Right lobe of liver (tissue), 6 donors: ENCODE data around the gene TPR. TPM values are rescaled to one million over a fixed set of nuclear protein-coding genes. Genes with fewer than 3 reads are reported as not detected.

Experiments used
- ATAC-seq, 4 donors: fragments of 200-7000 bp; cut with Tn5 transposase; one replicate each; pipeline ENCODE4 v1.9.1; 2020; ENCODE audit warnings: mild to moderate bottlenecking in 4 of 4, moderate library complexity in 4 of 4
- DNase-seq, 3 donors: peaks; one replicate each; pipeline ENCODE4 v3.0.0-alpha.2; 2020
- H3K27ac ChIP-seq, 3 donors: fragments of 200-600 bp; one replicate each; pipeline ENCODE4 v1.8.0; 2022
- H3K27me3 ChIP-seq, 2 donors: fragments of 200-600 bp; one replicate each; pipeline ENCODE4 v1.8.0; 2022
- H3K36me3 ChIP-seq, 4 donors: fragments of 200-600 bp; sonication (generic) in 1 of 4; one replicate each; pipeline versions ENCODE4 v1.5.1 to v1.8.0; 2017 to 2022; ENCODE audit warnings: control low read depth in 1 of 4
- H3K4me1 ChIP-seq, 4 donors: fragments of 200-600 bp; sonication (generic) in 1 of 4; one replicate each; pipeline versions ENCODE4 v1.5.1 to v1.8.0; 2017 to 2022; ENCODE audit warnings: control low read depth in 1 of 4
- H3K4me3 ChIP-seq, 3 donors: fragments of 200-600 bp; one replicate each; pipeline ENCODE4 v1.8.0; 2022
- H3K9me3 ChIP-seq, 4 donors: fragments of 200-600 bp; sonication (generic) in 1 of 4; one replicate each; pipeline versions ENCODE4 v1.5.1 to v1.8.0; 2017 to 2022; ENCODE audit warnings: control low read depth in 1 of 4
- POLR2A ChIP-seq: fragments of 450-650 bp; IDR thresholded peaks from one replicate; pipeline ENCODE4 v1.6.1; 2017; ENCODE audit warnings: antibody characterized with exemption, mild to moderate bottlenecking
- WGBS: methylation state at CpG from one replicate; pipeline ENCODE4 v1.1.6; 2018; ENCODE audit warnings: low coverage, low lambda C conversion rate; ENCODE audit not compliant: insufficient coverage; ENCODE audit errors: missing lambda C conversion rate; 5-methylcytosine and 5-hydroxymethylcytosine counted together
- intact Hi-C, 2 donors: fragments of 100-400 bp; cut with DNase I; formaldehyde crosslinking; loops; one replicate each; pipeline versions ENCODE4 v1.11.2 to v1.14.1; 2022
- total RNA-seq, 6 experiments: library from RNA; depleted of rRNA in 2 of 6; stranded (reverse); fragments of >200 nt in 2 of 6; fragmentation: NEBNext Ultra II Directional in 3 of 6; extraction: Animal tissue kit (Norgen Biotek cat#: 25700) in 3 of 6; gene quantifications; one replicate each; pipeline versions ENCODE4 v1.1.0 to v1.2.4, GENCODE V29; 2016 to 2023
- TF ChIP-seq, protein P1 (sequence below), 4 donors: fragments of 200-600 bp in 3 of 4; fragments of 450-650 bp in 1 of 4; IDR thresholded peaks; one replicate each; pipeline versions ENCODE4 v1.5.1 to v1.8.0; 2016 to 2022; ENCODE audit warnings: antibody characterized with exemption in 4 of 4, mild to moderate bottlenecking in 2 of 4
- donor health status: DM: no; HTN: yes; CAD: no.
- donor health status: DM: no; HTN: no; CAD: no.
- donor health status: DM: no; HTN: no; CAD: no.
- donor health status: DM: no; HTN: yes; CAD: no.
- donor health status: DM: no; HTN: yes; CAD: no.

Gene TPR
- total RNA-seq, 6 experiments from 2014 or later: 19.0 to 35.9 (median 31.8) TPM

- TF ChIP-seq, protein P1, sequence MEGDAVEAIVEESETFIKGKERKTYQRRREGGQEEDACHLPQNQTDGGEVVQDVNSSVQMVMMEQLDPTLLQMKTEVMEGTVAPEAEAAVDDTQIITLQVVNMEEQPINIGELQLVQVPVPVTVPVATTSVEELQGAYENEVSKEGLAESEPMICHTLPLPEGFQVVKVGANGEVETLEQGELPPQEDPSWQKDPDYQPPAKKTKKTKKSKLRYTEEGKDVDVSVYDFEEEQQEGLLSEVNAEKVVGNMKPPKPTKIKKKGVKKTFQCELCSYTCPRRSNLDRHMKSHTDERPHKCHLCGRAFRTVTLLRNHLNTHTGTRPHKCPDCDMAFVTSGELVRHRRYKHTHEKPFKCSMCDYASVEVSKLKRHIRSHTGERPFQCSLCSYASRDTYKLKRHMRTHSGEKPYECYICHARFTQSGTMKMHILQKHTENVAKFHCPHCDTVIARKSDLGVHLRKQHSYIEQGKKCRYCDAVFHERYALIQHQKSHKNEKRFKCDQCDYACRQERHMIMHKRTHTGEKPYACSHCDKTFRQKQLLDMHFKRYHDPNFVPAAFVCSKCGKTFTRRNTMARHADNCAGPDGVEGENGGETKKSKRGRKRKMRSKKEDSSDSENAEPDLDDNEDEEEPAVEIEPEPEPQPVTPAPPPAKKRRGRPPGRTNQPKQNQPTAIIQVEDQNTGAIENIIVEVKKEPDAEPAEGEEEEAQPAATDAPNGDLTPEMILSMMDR (IDR thresholded peaks at IDR 0.05): no peak
- TF ChIP-seq POLR2A: peak; percentile 65
- H3K9me3 ChIP-seq: no peaks in the 10 kb centered on the region
- H3K4me1 ChIP-seq: peaks cover 0 to 35% (median 15%) of the 10 kb centered on the region in 4 donors
- ATAC-seq: peak; percentile 89 to 95 (median 92)
- peak within 1 kb of the TSS; percentile 14 to 51 (median 37) for H3K4me3 ChIP-seq
- no peaks in the 10 kb centered on the region for H3K27me3 ChIP-seq
- H3K36me3 ChIP-seq: no peaks in the 10 kb centered on the region
- 10% methylated on average over 3 of the region's 3 CpGs for WGBS
- intact Hi-C loops: no loop called here
- no peak for DNase-seq
- peak within 1 kb of the TSS; percentile 24 to 65 (median 51) for H3K27ac ChIP-seq
Measured at GRCh38 chr1:186295980-186296379, 79.1 kb downstream of the TPR start, which contains the start of gene PRG4. Gene PRG4, plus strand, starts transcription at chr1:186296279.

DNA sequence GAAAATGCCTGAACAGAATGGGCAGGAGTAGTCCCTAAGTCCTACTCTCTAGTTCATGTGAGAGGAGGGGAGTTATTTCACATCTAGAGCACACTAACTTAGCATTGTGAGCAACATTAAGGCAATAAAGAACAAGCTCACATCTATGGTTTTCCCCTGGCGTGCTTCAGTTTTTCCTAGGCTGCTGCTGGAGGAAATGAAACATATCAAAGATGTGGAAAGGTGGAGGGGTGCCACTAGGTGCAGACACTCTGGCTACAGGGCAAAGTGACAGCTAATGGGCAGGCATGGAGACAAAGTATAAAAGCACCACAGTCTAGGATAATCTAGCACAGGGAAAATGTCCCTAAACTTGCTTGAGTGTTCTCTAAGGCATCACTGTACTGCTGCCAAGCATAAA is 82.2 kb downstream of the TPR start:
- DNase-seq: no peak
- no peak for ATAC-seq
- H3K27me3 ChIP-seq: no peaks in the 10 kb centered on the region
- TF ChIP-seq POLR2A: no peak
- TF ChIP-seq, protein P1 (IDR thresholded peaks at IDR 0.05): no peak
- intact Hi-C loops: no loop called here
- H3K4me3 ChIP-seq: no peak overlapping the region
- WGBS: 100% methylated on average over 1 of the region's 1 CpG
- no peaks in the 10 kb centered on the region for H3K36me3 ChIP-seq
- H3K27ac ChIP-seq: no peak overlapping the region
- peaks cover 0 to 13% (median 5%) of the 10 kb centered on the region in 4 donors for H3K4me1 ChIP-seq
- H3K9me3 ChIP-seq: no peaks in the 10 kb centered on the region

DNA sequence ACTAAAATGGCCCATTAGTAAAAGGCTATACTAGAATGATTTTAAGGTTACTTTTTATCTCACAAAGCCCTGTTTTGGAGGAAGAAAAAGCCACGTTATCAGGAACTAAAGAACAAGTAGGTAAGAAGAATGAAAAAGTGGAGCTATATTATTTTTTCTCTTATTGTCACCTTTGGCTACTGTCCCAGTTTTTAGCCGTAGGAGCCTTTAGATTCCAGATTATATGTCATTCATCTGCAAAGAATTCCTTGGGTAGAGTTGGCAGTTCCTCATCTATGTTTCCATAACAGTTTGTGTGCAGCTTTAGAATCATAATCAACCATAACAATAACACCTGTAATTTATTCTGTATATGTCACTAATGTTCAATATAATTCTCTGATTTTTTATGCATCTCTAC is 83.8 kb downstream of the TPR start:
- DNase-seq (no peak), ATAC-seq (no peak)
- intact Hi-C loops: no loop called here
- TF ChIP-seq, protein P1 (IDR thresholded peaks at IDR 0.05): no peak
- no peak for TF ChIP-seq POLR2A
- Histone ChIP-seq H3K4me3 (no peak overlapping the region), H3K36me3 (no peaks in the 10 kb centered on the region), H3K4me1 (peaks cover 0 to 11% (median 4%) of the 10 kb centered on the region in 4 donors), H3K27ac (no peak overlapping the region), H3K9me3 (no peaks in the 10 kb centered on the region), H3K27me3 (no peaks in the 10 kb centered on the region)
- 83% methylated on average over 2 of the region's 2 CpGs for WGBS

- no peak overlapping the region for H3K4me3 ChIP-seq
- 79% methylated on average over 4 of the region's 4 CpGs for WGBS
- peaks cover 0 to 5% (median under 1%) of the 10 kb centered on the region in 4 donors for H3K4me1 ChIP-seq
- DNase-seq (no peak), ATAC-seq (no peak)
- no peaks in the 10 kb centered on the region for H3K9me3 ChIP-seq
- intact Hi-C loops: no loop called here
- TF ChIP-seq, protein P1 (IDR thresholded peaks at IDR 0.05): no peak
- no peak for TF ChIP-seq POLR2A
- H3K27ac ChIP-seq: no peak overlapping the region
- no peaks in the 10 kb centered on the region for H3K27me3 ChIP-seq
- no peaks in the 10 kb centered on the region for H3K36me3 ChIP-seq
Measured at GRCh38 chr1:186289943-186290545, 85.0 kb downstream of the TPR start.
